ENCODE measurements around the gene PMEPA1.

The PMEPA1 gene

GRCh38 chr20:57600320-57601210 lies 109.2 kb downstream of the PMEPA1 start:
- TF ChIP-seq REST (IDR thresholded peaks at IDR 0.05; ENCODE audit: insufficient read depth in 1 of 2, low read depth in 2 of 2, low read length in 2 of 2) (no peak), FOXP2 (optimal IDR thresholded peaks at IDR 0.05; ENCODE audit: borderline replicate concordance, extremely low read depth, extremely low read length, insufficient read depth) (no peak), SIN3A (IDR thresholded peaks at IDR 0.05; ENCODE audit: borderline replicate concordance, insufficient read depth, low read length) (no peak), POLR2AphosphoS5 (IDR thresholded peaks at IDR 0.05; ENCODE audit: low read depth, low read length) (no peak), TAF1 (IDR thresholded peaks at IDR 0.05; ENCODE audit: borderline replicate concordance, insufficient read depth, low read length) (no peak)

GRCh38 chr20:57598491-57598890 lies 111.3 kb downstream of the PMEPA1 start:
- TF ChIP-seq FOXP2 (optimal IDR thresholded peaks at IDR 0.05; ENCODE audit: borderline replicate concordance, extremely low read depth, extremely low read length, insufficient read depth), result no peak
- TF ChIP-seq TAF1 (IDR thresholded peaks at IDR 0.05; ENCODE audit: borderline replicate concordance, insufficient read depth, low read length), result no peak
- TF ChIP-seq POLR2AphosphoS5 (IDR thresholded peaks at IDR 0.05; ENCODE audit: low read depth, low read length), result no peak
- TF ChIP-seq REST (IDR thresholded peaks at IDR 0.05; ENCODE audit: insufficient read depth in 1 of 2, low read depth in 2 of 2, low read length in 2 of 2), result no peak
- no peak for TF ChIP-seq SIN3A (IDR thresholded peaks at IDR 0.05; ENCODE audit: borderline replicate concordance, insufficient read depth, low read length)

Data from PFSK-1 (cell line).